ENCODE results near the gene STH.
A peak's percentile ranks its signal among the peaks of the same experiment; 100 is the strongest.

STH gene

DNA sequence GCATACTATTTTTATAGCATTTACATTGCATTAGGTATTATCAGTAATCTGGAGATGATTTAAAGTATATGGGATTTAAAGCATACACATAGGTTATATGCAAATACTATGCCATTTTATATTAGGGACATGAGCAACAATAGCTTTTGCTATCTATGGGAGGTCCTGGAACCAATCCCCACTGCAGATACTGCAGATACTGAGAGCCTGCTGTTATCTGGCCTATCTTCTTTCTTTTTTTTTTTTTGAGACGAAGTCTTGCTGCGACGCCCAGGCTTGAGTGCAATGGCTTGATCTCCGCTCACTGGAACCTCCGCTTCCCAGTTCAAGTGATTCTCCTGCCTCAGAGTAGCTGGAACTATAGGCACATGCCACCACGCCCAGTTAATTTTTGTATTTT is 37.4 kb downstream of the STH start:
- Mint-ChIP-seq H3K4me3 (no peak overlapping the region), H3K27me3 (ENCODE audit: low read depth) (no peaks in the 10 kb centered on the region), H3K9me3 (no peaks in the 10 kb centered on the region), H3K4me1 (no peaks in the 10 kb centered on the region), H3K36me3 (ENCODE audit: low read depth) (peaks cover 89% of the 10 kb centered on the region), H3K27ac (no peak overlapping the region)
- TF ChIP-seq, protein P1, sequence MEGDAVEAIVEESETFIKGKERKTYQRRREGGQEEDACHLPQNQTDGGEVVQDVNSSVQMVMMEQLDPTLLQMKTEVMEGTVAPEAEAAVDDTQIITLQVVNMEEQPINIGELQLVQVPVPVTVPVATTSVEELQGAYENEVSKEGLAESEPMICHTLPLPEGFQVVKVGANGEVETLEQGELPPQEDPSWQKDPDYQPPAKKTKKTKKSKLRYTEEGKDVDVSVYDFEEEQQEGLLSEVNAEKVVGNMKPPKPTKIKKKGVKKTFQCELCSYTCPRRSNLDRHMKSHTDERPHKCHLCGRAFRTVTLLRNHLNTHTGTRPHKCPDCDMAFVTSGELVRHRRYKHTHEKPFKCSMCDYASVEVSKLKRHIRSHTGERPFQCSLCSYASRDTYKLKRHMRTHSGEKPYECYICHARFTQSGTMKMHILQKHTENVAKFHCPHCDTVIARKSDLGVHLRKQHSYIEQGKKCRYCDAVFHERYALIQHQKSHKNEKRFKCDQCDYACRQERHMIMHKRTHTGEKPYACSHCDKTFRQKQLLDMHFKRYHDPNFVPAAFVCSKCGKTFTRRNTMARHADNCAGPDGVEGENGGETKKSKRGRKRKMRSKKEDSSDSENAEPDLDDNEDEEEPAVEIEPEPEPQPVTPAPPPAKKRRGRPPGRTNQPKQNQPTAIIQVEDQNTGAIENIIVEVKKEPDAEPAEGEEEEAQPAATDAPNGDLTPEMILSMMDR (IDR thresholded peaks at IDR 0.05; ENCODE audit: unreplicated experiment in 3 of 3) = no peak

DNA sequence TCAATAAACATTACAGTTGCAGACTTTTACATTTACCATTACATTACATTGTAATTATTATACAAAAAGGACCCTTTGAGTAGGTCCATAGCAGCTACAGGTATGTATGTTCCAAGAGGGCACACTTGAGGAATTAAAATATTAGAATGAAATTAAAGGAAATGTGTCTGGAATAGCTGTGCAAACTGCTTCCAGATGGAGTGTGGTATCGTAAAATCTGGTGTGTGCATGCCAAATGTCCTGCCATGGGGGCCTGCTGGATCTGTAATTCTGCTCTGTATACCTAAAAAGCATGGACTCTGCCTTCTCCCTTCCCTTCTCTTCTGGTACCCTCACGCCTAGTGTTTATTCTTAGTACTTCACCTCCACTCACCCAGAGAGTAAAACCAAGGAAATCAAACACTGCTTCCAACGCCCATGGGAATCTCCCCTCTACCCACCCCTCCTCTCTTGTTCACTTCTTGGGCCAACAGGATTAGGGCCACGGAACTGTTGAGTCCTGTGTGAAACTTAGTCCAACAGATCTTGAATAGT is 38.7 kb downstream of the STH start:
- H3K36me3 Mint-ChIP-seq (ENCODE audit: low read depth) = peaks cover 79% of the 10 kb centered on the region
- no peaks in the 10 kb centered on the region for H3K9me3 Mint-ChIP-seq
- no peaks in the 10 kb centered on the region for H3K4me1 Mint-ChIP-seq
- TF ChIP-seq, protein P1 (IDR thresholded peaks at IDR 0.05; ENCODE audit: unreplicated experiment in 3 of 3) = no peak
- H3K27ac Mint-ChIP-seq = no peak overlapping the region
- no peak overlapping the region for H3K4me3 Mint-ChIP-seq
- no peaks in the 10 kb centered on the region for H3K27me3 Mint-ChIP-seq (ENCODE audit: low read depth)

DNA sequence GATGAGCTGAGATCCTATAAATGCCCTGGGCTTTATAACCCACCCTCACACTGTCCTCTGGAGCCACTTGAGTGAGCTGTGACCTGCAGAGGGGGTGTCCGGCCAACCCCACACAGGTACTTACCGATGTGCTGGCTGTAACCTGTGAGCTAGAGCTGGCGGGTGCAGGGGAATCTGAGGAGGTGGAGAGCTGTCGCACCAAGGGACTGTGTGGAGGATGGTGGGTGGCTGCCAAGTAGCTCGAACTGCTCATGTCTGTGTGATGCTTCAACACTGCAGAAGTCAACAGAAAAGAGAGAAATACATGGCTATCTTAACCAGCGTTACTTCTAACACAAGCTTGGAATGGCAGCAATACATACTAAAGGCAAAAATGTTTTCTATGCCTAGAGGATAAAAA is 39.4 kb downstream of the STH start:
- H3K27ac Mint-ChIP-seq = no peak overlapping the region
- H3K9me3 Mint-ChIP-seq = no peaks in the 10 kb centered on the region
- no peaks in the 10 kb centered on the region for H3K27me3 Mint-ChIP-seq (ENCODE audit: low read depth)
- TF ChIP-seq, protein P1 (IDR thresholded peaks at IDR 0.05; ENCODE audit: unreplicated experiment in 3 of 3) = no peak
- H3K4me1 Mint-ChIP-seq = peaks cover 5% of the 10 kb centered on the region
- peaks cover 77% of the 10 kb centered on the region for H3K36me3 Mint-ChIP-seq (ENCODE audit: low read depth)
- H3K4me3 Mint-ChIP-seq = no peak overlapping the region

DNA sequence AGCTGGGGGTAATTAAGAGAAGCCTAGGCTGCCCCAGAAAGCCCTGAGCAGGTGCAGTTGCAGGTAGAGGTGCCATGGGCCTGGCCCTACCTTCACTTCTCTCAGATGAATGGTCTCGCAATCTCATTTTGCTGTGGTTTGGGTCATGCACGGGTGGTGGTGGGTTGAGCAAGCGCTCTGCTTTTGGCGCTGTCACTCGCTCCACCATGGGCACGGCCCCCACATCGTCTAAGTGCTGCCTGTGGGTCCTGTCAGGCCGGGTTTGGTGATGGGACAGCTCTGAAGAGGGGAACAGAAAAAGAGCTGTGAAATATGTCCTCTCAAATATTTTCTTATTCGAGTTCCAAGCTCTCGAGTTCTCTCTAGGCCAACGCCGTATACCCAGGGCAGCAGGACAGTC is 39.9 kb downstream of the STH start:
- H3K36me3 Mint-ChIP-seq (ENCODE audit: low read depth) = peaks cover 76% of the 10 kb centered on the region

DNA sequence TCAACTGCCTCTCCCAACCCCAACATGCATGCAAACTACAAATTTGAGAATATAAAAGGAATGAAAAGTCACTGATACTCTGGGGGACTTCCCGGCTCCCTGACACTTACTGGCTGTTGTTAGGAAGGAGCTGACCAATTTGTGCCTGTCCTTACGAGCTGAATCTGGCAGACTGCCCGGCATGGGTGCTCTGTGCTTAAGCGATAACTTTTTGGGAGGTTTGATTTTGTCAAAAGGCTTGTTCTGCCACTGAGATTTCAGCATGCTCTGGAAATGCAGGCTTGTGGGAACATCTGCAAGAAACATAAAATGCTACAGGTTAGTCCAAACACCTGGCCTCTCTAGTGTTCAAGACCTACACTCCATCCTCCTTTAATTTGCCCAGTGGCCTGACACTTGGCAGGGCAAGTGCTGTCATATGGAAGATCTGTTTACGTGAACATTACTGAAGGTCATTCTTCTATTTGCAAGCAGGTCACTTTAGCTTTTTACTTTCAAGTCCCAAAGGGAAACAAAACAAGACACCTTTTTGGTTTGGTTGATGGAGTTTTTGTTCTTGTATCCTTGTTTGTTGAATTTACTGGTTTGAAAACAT is 40.6 kb downstream of the STH start:
- Mint-ChIP-seq H3K27ac (no peak overlapping the region), H3K9me3 (no peaks in the 10 kb centered on the region), H3K36me3 (ENCODE audit: low read depth) (peaks cover 75% of the 10 kb centered on the region), H3K27me3 (ENCODE audit: low read depth) (no peaks in the 10 kb centered on the region), H3K4me3 (no peak overlapping the region), H3K4me1 (peaks cover 16% of the 10 kb centered on the region)
- TF ChIP-seq, protein P1 (IDR thresholded peaks at IDR 0.05; ENCODE audit: unreplicated experiment in 3 of 3) = no peak

More for the DNA sequence above, 39.9 kb downstream of the STH start:
- Mint-ChIP-seq H3K9me3 (no peaks in the 10 kb centered on the region), H3K4me1 (peaks cover 9% of the 10 kb centered on the region), H3K4me3 (no peak overlapping the region), H3K27me3 (ENCODE audit: low read depth) (no peaks in the 10 kb centered on the region), H3K27ac (no peak overlapping the region)
- TF ChIP-seq, protein P1 (IDR thresholded peaks at IDR 0.05; ENCODE audit: unreplicated experiment in 3 of 3) = no peak

DNA sequence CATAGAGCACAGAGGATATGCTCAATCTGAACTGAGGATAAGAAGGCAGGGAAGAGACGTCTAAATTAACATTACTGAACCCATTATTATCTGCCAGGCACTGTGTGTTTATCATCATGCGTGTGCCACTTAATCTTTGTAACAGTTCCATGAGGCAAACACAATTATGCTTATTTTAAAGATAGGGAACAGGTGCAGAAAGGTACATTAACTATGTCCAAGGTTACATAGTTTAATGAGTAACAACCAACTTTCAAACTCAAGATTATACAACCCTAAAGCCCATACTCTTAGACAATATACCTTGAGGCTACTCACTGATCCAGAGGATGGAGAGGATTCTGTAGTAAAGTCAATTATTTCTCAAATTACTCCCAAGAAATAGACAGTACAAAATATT is 43.2 kb downstream of the STH start:
- Mint-ChIP-seq H3K36me3 (ENCODE audit: low read depth) (peaks cover 68% of the 10 kb centered on the region), H3K4me1 (peaks cover 27% of the 10 kb centered on the region), H3K27me3 (ENCODE audit: low read depth) (no peaks in the 10 kb centered on the region), H3K4me3 (no peak overlapping the region), H3K27ac (peak overlapping the region in 1 of 3 experiments; percentile 41), H3K9me3 (no peaks in the 10 kb centered on the region)
- TF ChIP-seq, protein P1 (IDR thresholded peaks at IDR 0.05; ENCODE audit: unreplicated experiment in 3 of 3) = no peak
